Body of pancreas (tissue), 4 donors: ENCODE data around the gene CEACAM19.
"Not testable (repeated sequence)": the region's sequence is repeated elsewhere in the genome, so short reads cannot be mapped to it uniquely, and the experiment has no call there.

Source experiments
- CTCF ChIP-seq, 7 experiments: fragments of 450-650 bp in 4 of 7; fragments of 200-600 bp in 3 of 7; sonication (generic) in 3 of 7; IDR thresholded peaks; one replicate each; pipeline ENCODE4 v1.5.1; 2016 to 2019; ENCODE audit warnings: antibody characterized with exemption in 7 of 7
- POLR2A ChIP-seq, 3 donors: fragments of 450-650 bp; IDR thresholded peaks; one replicate each; pipeline ENCODE4 v1.6.1; 2016; ENCODE audit warnings: antibody characterized with exemption in 3 of 3, mild to moderate bottlenecking in 2 of 3

DNA sequence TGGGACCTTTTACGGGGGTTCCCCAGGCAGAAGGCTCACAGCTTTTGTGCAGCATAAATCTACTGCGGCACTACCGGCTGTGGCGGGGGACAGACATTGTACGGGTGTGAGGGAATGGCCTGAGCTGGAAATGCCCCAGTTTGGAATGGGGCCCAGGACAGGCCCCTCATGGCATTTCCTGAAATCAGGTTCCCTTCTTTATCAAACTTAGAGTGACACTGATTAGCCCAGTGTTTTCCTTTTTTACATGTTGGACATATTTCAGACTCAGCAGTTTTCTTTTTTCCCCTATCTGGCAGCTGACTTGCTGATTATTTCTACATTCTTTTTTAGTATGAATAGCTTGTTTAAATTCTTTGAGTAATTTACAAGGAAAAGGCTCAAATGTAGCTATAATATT is 37.2 kb upstream of the CEACAM19 start:
- TF ChIP-seq CTCF, POLR2A (IDR thresholded peaks at IDR 0.05): not testable (repeated sequence)
